GM13976 (cell line): ENCODE measurements around the gene NYAP1.

ENCODE experiments used
- DNase-seq: peaks from one replicate; pipeline ENCODE4 v3.0.0; 2012; ENCODE audit warnings: low spot score
- CTCF ChIP-seq: IDR thresholded peaks from 2 replicates; pipeline ENCODE4 v1.5.1; 2012; ENCODE audit warnings: borderline replicate concordance, mild to moderate bottlenecking; ENCODE audit not compliant: insufficient read depth; ENCODE audit errors: extremely low read depth, missing control alignments, control extremely low read depth
- in situ Hi-C: fragments of 300-500 bp; cut with MboI; formaldehyde crosslinking; loops from one replicate; pipeline ENCODE4 v1.12.0; 2022; ENCODE audit warnings: low sequenced_read_pairs, mixed read lengths, inconsistent platforms; ENCODE audit not compliant: unreplicated experiment

NYAP1 gene

GRCh38 chr7:100486111-100486636 lies 2.4 kb downstream of the NYAP1 start:
- in situ Hi-C loops: no loop called here
- DNase-seq: peak; percentile 20
- TF ChIP-seq CTCF: no peak

GRCh38 chr7:100486753-100487446 lies 3.2 kb downstream of the NYAP1 start:
- DNase-seq: no peak
- TF ChIP-seq CTCF: no peak
- in situ Hi-C loops: no loop called here

- in situ Hi-C loops: no loop called here
- no peak for TF ChIP-seq CTCF
- peak; percentile 14 for DNase-seq
Observed at GRCh38 chr7:100488333-100489095, 4.8 kb downstream of the NYAP1 start.

GRCh38 chr7:100489121-100489520 lies 5.4 kb downstream of the NYAP1 start:
- no peak for TF ChIP-seq CTCF
- in situ Hi-C loops: no loop called here

GRCh38 chr7:100489824-100490223 lies 6.1 kb downstream of the NYAP1 start:
- in situ Hi-C loops: no loop called here
- DNase-seq: peak; percentile 87
- no peak for TF ChIP-seq CTCF

More at GRCh38 chr7:100489121-100489520, 5.4 kb downstream of the NYAP1 start:
- DNase-seq: peak; percentile 21

GRCh38 chr7:100490483-100491191 lies 6.9 kb downstream of the NYAP1 start:
- no peak for TF ChIP-seq CTCF
- in situ Hi-C loops: no loop called here
- DNase-seq: peak; percentile 32
